ENCODE results near the gene TCF4. TPM values are rescaled to one million over a fixed set of nuclear protein-coding genes. Genes with fewer than 3 reads are reported as not detected.

TCF4 gene
- total and polyA plus RNA-seq, 2 donors (not counting 3 experiments of a cell fraction or from before 2014, with no cell fraction given): 183 to 390 TPM

DNA sequence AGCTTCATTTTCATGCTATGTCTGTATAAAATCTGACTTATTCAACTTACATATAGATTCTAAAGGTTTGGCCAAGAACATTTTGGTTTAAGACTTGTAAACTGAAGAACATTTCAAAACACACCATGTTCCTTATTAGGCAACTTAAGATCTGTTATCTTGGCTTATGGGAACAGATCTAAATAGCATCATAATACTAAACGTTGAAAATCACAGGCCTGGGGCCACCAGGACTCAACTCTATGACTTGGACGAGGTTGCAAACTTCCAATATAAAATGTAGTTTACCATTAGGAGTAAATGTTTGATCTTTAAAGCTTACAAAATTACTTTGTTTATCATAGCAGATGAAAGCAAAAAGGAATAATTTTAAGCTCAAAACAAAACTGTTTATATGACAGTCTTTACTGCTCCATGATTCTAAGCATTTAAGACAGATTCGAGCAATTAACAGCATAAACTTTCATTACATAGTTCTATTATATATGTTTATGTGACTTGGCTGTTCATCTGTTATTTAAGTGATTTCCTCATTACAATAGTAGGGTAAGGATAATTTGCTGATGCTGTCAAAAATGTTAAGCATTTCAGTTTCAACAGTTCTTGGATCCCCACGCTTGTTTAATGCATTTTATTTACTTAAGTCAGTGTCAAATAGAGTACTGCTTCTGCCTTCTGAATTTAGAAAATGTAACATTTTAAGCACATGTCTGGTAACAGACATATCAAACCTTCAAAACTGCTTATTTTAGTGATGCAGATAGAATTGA is 8.3 kb downstream of the TCF4 start:
- no peak overlapping the region for H3K9ac ChIP-seq (replicated peaks; ENCODE audit: extremely low read depth, insufficient read depth, low read length)
- peaks cover 3 to 14% of the 10 kb centered on the region in 2 experiments for H3K36me3 ChIP-seq (ENCODE audit: control insufficient read depth in 2 of 2, extremely low read depth in 1 of 2, insufficient read depth in 2 of 2, low read length in 2 of 2)
- H3K27me3 ChIP-seq (ENCODE audit: control insufficient read depth in 2 of 2, insufficient read depth in 2 of 2, low read length in 2 of 2): no peaks in the 10 kb centered on the region
- ChIA-PET POLR2A (interaction anchor here (0.6 kb wide), 1 partner anchor 86 kb away, joined by 3 read pairs; no protein-coding TSS in a partner anchor), CTCF (interaction anchor here (1.3 to 1.5 kb wide), 2 partner anchors 11 to 236 kb away, joined by 3 to 4 read pairs; no protein-coding TSS in a partner anchor)
- peaks cover 6% of the 10 kb centered on the region for H3K4me1 ChIP-seq (ENCODE audit: control insufficient read depth, extremely low read depth, insufficient read depth, low read length)
- FAIRE-seq (no peak), DNase-seq (ENCODE audit: low read depth, low spot score) (no peak)
- intact Hi-C loops (cut with micrococcal nuclease): loop anchor here (10.0 kb wide), 1 partner anchor 715 kb away; no protein-coding TSS in a partner anchor
- TF ChIP-seq MAX (IDR thresholded peaks at IDR 0.05; ENCODE audit: insufficient read depth, insufficient read length) (no peak), POLR2A (IDR thresholded peaks at IDR 0.05; ENCODE audit: low read depth, low read length) (no peak), JUN (IDR thresholded peaks at IDR 0.05; ENCODE audit: borderline replicate concordance, insufficient read depth, insufficient read length, low read depth) (no peak), MYC (IDR thresholded peaks at IDR 0.05; ENCODE audit: low read depth, low read length) (no peak), GATA2 (IDR thresholded peaks at IDR 0.05; ENCODE audit: insufficient read depth, insufficient read length, low read depth, low read length) (no peak)
- peaks cover 55% of the 10 kb centered on the region for H3K79me2 ChIP-seq (ENCODE audit: control insufficient read depth, insufficient read depth, low read length)
- no peak overlapping the region for H2AFZ ChIP-seq (ENCODE audit: low read depth, low read length)
- H3K27ac ChIP-seq (ENCODE audit: insufficient read depth, low read depth, low read length): no peak overlapping the region
- H3K4me2 ChIP-seq (ENCODE audit: insufficient read depth, low read length): no peak overlapping the region
- no peaks in the 10 kb centered on the region for H3K9me3 ChIP-seq (replicated peaks; ENCODE audit: control insufficient read depth, insufficient read depth, low read length)
- no peak overlapping the region for H3K4me3 ChIP-seq (replicated peaks in 1 of 3; ENCODE audit: insufficient read depth in 1 of 3, low read depth in 1 of 3, low read length in 3 of 3)
- H4K20me1 ChIP-seq (replicated peaks; ENCODE audit: control insufficient read depth, extremely low read depth, insufficient read depth, low read length): peaks cover 5% of the 10 kb centered on the region
- BruUV-seq (replicated peaks): no TSS peak
- dilution Hi-C loops (cut with MboI; ENCODE audit: extremely low pct_ligation_motif_present, low sequenced_read_pairs): no loop called here
- H3K9me1 ChIP-seq (replicated peaks; ENCODE audit: control insufficient read depth, extremely low read depth, insufficient read depth, low read length): no peaks in the 10 kb centered on the region

DNA sequence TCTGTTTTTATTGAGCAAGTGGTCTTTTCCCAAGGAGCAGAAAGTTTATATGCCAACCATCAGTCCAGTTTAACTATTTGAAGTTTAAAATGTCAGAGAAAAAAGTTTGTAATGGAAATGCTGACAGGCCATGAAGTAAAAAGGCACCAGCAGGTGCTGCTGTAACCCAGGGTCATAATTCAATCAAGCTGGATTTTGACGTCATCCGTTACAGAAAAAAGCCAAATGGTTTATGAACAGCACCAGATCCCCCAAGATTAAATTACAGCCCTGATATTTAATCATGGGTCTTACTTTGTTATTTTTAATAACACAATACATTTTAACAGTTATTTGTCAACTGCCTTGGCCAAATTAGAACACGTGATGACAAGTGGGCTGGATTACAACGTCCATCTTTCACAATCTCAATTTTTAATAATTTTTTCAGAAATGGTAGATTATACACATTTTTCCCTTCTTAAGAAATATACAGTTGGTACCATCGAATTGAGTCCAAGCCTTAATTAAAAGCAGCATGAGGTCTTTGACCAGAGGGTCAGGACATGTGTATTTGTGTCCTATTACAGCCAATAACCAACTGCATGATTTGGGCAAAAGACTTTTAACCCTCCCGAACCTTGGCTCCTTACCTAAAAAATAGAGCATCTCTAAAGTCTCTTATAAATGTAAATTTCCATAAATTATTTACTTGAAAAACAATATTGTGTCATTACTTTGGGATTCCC is 10.0 kb downstream of the TCF4 start:
- DNase-seq (ENCODE audit: low read depth, low spot score): no peak
- BruUV-seq (replicated peaks): no TSS peak

More for the DNA sequence above, 10.0 kb downstream of the TCF4 start:
- Histone ChIP-seq H4K20me1 (replicated peaks; ENCODE audit: control insufficient read depth, extremely low read depth, insufficient read depth, low read length) (peaks cover 5% of the 10 kb centered on the region), H3K27me3 (ENCODE audit: control insufficient read depth in 2 of 2, insufficient read depth in 2 of 2, low read length in 2 of 2) (no peaks in the 10 kb centered on the region), H3K79me2 (ENCODE audit: control insufficient read depth, insufficient read depth, low read length) (peaks cover 57% of the 10 kb centered on the region), H3K4me3 (replicated peaks in 1 of 3; ENCODE audit: insufficient read depth in 1 of 3, low read depth in 1 of 3, low read length in 3 of 3) (no peak overlapping the region), H3K9me1 (replicated peaks; ENCODE audit: control insufficient read depth, extremely low read depth, insufficient read depth, low read length) (no peaks in the 10 kb centered on the region), H3K9ac (replicated peaks; ENCODE audit: extremely low read depth, insufficient read depth, low read length) (no peak overlapping the region), H3K36me3 (ENCODE audit: control insufficient read depth in 2 of 2, extremely low read depth in 1 of 2, insufficient read depth in 2 of 2, low read length in 2 of 2) (peaks cover 7% of the 10 kb centered on the region in 2 experiments), H3K4me2 (ENCODE audit: insufficient read depth, low read length) (no peak overlapping the region), H2AFZ (ENCODE audit: low read depth, low read length) (no peak overlapping the region), H3K4me1 (ENCODE audit: control insufficient read depth, extremely low read depth, insufficient read depth, low read length) (no peaks in the 10 kb centered on the region), H3K27ac (ENCODE audit: insufficient read depth, low read depth, low read length) (no peak overlapping the region), H3K9me3 (replicated peaks; ENCODE audit: control insufficient read depth, insufficient read depth, low read length) (no peaks in the 10 kb centered on the region)
- POLR2A ChIA-PET: no interaction called here
- intact Hi-C loops (cut with micrococcal nuclease): no loop called here
- TF ChIP-seq, protein P1, sequence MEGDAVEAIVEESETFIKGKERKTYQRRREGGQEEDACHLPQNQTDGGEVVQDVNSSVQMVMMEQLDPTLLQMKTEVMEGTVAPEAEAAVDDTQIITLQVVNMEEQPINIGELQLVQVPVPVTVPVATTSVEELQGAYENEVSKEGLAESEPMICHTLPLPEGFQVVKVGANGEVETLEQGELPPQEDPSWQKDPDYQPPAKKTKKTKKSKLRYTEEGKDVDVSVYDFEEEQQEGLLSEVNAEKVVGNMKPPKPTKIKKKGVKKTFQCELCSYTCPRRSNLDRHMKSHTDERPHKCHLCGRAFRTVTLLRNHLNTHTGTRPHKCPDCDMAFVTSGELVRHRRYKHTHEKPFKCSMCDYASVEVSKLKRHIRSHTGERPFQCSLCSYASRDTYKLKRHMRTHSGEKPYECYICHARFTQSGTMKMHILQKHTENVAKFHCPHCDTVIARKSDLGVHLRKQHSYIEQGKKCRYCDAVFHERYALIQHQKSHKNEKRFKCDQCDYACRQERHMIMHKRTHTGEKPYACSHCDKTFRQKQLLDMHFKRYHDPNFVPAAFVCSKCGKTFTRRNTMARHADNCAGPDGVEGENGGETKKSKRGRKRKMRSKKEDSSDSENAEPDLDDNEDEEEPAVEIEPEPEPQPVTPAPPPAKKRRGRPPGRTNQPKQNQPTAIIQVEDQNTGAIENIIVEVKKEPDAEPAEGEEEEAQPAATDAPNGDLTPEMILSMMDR (IDR thresholded peaks at IDR 0.05; ENCODE audit: extremely low read depth in 1 of 2, insufficient read depth in 1 of 2, low read depth in 1 of 2, low read length in 2 of 2): no peak
- TF ChIP-seq FOS (IDR thresholded peaks at IDR 0.05; ENCODE audit: borderline replicate concordance, insufficient read depth, low read length) (no peak), EZH2 (IDR thresholded peaks at IDR 0.05; ENCODE audit: borderline replicate concordance, low read depth, low read length, severe bottlenecking) (no peak), POLR2AphosphoS5 (IDR thresholded peaks at IDR 0.05; ENCODE audit: insufficient read depth, low read depth, low read length) (no peak)
- no peak for FAIRE-seq
- dilution Hi-C loops (cut with MboI; ENCODE audit: extremely low pct_ligation_motif_present, low sequenced_read_pairs): no loop called here
- CTCF ChIA-PET: interaction anchor here (1.5 to 2.1 kb wide), 2 partner anchors 162 to 234 kb away, joined by 3 to 5 read pairs; no protein-coding TSS in a partner anchor
